NAMALWA (cell line): ENCODE measurements around the gene FSD1L.

Experiments
- DNase-seq: peaks from one replicate; pipeline ENCODE4 v3.0.0-alpha.2; 2015; ENCODE audit warnings: low spot score

Gene FSD1L

DNA sequence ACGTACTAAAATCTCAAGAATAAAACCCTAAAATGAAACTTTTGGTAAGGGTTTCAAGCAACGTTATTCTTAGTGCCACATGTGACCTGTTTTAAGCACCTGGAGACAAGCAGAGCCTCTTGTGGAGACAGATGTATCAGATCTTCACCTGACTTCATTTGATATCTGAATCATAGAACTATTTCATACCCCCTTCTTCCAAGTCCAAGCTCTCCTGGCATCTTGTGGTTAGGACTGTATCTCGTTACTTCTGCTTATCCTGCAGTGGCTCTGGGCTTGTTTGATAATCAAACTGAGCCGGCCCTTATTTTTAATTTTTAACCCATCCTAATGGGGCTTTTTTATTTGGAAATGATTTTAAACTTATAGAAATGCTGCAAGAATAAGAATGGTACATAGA lies 11.1 kb upstream of the FSD1L start:
- no peak for DNase-seq

DNA sequence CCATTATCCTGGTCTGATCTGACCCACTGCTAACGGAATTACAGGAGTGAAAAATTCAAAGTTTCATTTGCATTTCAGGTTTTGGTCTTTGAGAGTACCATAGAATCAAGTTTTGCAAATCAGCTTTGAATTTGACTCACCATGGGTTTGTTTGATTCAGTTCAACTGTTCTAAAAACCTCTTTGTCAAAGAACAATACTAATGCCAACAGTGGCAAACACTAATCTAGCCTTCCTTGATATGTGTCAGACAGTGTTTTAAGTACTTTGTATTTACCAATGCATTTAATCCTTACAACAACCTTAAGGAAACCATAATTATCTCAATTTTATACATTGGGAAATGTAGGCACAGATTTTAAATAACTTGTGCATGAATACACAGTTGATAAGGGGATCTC lies 10.1 kb upstream of the FSD1L start:
- no peak for DNase-seq

DNA sequence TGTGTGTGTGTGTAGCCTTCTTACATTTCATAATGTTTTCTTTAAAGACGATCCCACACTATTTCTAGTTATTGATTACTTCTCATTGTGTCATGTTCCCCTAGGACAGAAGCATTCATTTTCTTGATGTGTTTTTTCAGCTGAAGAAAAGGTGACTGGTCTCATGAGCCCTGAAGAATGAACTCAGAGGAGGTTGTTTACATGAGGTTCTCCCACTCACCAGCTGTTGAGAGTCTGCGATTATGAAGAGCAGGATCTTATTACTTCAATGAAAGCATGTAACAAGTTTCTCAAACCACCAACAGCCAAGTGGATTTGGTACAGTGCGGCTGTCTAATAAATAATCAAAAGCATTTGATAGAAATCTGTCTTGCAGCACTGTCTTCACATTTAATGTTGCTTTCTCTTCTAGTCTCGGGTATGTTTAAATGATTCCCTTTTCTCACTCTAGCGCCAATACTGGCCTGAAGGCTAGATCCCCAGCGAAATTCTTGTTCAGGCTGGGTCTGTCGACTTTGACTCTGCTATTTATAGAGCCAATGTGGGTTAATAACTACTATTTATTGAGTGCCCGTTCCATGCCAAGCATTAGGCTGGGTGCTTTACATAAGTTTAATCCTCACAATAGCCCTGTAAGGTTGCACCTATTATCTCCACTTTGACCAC lies 9.6 kb upstream of the FSD1L start:
- no peak for DNase-seq

DNA sequence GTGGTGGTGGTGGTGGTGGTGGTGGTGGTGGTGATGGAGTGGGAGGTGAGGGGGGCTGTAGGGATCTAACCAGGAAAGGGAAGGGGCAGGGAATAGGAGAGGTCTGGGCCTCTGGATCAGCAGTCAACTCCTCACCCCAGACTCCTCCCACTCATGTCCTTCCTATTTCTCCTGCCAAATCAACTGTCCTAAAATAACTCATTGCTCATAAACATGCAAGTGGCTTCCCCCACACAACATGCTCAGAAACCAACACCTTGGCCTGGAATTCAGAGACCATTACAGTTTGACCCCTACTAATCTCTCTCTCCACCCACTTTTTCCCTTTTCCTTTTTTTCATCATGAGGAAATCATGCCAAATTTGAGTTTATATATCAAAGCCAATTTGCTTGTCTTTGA lies 8.4 kb upstream of the FSD1L start:
- DNase-seq = no peak

DNA sequence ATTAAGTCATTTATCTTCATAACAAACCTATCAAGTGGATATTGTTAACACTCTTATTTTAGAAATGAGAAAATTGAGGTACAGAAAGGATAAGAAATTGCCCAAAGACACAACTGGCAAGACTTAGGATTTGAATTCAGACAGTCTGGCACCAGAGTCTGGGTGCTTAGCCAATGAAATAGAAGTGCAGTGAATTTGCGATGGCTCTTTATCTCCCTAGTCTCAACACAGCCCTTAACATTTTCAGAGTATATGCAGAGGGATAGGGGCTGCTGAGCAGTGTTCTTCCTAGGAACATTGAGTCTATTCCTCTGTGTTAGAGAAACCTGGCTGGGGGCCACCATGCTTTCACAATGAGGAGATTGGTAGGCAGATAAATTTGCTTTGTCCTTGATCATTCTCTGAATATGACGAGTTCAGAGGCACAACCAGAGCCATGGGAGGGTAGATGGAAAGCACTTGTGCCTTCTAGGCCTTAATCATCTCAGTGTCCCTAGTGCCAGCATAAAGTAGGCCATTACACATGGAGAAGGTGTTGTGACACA lies 6.1 kb upstream of the FSD1L start:
- DNase-seq = no peak

DNA sequence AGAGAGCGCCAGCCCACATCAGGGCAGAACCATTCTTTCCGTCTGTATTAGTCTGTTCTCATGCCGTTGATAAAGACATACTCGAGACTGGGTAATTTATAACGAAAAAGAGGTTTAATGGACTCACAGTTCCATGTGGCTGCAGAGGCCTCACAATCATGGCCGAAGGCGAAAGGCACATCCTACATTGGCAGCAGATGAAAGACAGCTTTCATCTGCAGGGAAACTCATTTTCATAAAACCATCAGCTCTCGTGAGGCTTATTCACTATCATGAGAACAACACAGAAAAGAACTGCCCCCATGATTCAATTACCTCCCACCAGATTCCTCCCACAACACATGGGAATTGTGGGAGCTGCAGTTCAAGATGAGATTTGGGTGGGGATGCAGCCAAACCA lies 4.7 kb upstream of the FSD1L start:
- no peak for DNase-seq

DNA sequence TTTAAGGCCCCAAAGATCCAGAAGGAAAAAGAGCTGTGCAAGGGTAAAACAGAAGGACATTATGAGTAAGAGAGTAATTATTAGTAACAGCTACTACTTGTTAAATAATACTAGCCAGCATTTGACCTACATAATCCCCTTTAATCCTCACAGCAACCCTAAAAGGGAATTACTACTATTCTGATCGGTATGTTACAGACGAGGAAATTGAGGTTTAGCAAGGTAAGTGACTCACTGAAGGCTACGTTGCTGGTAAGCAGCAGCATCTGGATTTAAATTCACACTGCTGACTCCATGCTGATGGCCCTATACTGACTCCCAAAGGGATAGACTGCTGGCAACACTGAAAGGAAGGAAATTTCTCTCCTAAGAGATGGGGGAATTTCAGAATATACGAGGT lies 3.7 kb upstream of the FSD1L start:
- DNase-seq = no peak

DNA sequence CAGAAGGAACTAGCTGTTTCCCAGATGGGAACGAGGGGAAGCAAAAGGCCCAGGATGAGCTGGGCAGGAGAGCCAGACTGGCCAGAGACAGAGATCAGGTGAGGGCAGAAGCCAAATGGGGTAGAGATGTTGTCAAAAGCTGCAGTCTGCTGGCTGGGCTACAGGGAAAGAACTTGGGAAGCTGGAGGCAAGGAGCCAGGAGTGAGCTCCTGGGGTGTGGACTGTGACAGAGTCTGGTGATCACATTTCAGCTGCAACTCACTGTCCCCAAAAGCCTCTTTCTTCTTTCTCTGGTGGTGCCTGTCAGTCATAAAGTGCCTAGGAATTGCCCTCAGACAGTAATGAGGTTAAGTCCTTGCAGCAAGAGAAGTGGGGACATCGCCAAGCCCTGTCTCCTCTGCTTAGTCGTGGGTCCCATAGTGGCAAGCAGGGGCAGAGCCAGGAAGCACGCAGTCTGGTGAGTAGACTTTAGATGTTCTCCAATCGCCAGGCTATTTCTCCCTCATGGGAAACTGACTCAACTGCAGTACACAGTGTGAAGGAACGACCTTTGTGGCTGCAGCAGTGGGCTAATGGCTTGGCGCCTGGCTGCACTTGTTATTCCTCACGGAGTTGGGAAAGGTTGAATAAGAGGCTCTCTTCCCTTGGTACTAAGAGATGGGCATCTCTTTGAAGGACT lies 2.5 kb upstream of the FSD1L start:
- DNase-seq = no peak

DNA sequence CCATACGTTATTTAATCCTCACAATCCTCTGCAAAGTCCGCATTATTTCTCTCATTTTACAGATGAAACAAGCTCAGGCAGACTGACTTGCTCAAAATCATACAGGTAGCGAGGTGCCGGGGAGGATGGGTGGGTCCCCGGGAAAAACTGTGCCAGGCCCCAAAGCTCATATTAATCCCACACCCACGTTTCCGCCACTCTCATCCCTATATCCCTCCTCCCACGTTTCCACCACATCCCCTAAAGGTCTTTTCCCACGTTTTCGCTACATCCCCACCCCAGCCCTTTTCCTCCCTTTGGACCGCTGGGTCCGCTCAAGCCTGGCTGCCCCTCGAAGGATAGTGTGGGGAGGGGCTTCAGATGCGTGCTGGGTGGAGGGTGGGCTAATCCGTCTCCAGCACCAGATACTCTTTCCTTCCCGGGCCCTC lies 434 bp upstream of the FSD1L start:
- no peak for DNase-seq

DNA sequence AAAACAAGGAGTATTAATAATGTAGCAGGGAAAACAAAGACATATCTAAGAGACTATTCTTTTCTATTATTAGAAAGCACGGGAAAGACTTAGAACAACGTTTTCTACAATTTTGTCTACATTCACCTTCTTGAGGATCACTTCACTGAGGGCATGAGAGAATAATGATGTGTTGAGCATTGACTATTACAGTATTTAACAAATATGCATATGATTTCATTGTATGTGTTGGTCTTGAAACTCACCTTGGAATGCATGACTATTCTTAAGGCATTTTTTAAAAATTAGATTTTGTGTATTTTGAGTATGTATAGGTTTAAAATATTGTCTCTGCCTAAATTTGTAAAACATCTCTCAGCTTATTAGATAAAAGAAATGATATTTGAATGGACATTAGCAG lies 1.2 kb downstream of the FSD1L start:
- no peak for DNase-seq

DNA sequence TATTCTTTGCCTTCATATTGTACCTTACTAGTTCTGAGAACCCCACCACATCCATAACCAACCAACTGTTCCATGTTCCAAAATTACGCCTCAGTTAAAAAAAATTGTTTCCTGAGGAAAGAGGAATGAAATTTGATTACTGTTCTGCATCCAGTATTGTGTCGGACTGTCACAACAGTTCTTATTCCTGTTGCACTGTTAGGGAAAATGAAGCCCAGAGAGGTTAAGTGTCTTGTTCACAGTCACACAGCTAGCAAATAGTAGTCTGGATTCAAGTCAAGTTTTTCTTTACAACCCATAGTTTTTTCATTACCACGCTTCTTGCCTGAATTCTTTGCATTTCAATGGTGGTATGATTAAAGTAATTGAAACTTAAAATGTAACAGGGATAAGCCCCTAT lies 4.4 kb downstream of the FSD1L start:
- DNase-seq = no peak

DNA sequence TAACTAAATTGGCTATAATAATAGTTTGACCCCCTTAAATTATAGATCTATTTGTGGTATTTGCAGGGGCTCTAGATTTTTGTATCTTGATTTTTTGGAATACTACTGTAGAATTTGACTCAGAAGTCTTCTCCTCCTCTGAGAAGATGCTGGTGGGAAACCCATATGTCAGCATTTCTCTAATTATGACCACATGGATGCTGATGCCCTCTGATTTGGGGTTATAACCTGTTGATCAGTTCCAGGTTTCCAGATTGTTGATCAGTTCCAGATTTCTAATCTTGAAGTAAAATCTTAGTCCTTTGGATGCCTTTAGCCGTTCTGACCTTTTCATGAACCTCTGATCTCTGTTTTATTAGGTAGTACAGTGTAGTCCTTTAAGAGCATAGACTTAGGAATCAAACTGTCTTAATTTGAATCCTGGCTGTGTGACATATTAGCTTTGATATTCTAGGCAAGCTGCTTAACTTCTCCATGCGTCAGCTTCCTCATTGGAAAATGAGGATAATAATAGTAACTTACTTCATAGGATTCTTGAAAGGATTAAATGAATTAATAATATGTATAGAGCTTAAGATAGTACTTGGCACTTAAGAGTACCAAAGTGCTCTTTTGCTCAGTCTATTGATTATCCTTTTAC lies 8.1 kb downstream of the FSD1L start:
- no peak for DNase-seq

DNA sequence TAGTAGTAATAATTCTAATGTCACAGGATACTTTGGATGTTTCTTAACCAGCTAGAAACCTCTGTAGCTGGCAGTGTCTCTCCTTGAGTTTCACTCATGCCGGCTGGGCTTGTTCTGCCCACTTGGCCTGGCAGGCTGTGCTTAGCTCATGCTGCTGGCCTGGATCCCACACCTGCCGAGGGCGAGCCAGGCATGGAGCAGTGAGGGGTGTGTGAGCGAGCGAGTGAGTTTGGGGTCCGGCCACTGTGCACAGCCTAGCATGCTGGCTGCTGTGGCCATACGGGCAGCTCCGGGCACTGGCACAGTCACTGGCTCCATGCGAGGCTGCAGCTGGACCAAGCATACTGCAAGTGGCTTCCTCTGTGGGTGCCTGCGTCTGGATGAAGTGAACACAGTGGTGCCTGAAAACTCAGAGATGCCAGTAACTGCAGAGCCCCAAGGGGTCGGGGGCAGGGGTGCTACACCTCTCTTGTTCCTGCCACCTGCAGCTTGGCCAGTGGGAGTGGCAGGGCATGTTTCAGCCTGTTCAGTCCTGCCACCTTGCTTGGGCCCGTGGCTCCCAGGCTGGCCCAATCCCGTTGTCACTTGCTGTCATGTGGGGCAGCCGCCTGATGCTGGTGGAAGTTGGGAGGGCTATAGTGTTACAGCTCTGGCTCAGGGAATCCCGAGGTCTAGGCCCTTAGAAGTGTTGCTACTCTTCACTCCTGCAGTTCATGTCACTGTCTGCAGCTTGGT lies 9.9 kb downstream of the FSD1L start:
- no peak for DNase-seq

DNA sequence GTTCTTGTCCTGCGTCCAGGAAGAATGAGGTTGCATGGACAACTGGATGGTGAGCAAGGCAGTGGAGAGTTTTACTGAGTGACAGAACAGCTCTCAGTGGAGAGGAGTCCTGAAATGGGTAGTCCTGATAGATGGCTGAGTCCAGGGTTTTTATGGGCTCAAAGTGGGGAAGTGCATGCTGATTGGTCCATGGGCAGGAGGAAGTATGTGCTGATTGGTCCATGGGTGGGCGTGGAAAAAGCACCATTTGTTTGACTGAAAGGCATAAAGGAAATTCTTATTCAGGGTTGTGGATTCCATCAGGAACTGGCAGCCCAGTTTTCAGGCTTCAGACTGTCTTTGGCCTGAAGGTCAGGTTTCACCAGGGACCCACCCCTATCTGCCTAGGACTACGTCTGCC lies 10.6 kb downstream of the FSD1L start:
- peak; percentile 24 for DNase-seq

DNA sequence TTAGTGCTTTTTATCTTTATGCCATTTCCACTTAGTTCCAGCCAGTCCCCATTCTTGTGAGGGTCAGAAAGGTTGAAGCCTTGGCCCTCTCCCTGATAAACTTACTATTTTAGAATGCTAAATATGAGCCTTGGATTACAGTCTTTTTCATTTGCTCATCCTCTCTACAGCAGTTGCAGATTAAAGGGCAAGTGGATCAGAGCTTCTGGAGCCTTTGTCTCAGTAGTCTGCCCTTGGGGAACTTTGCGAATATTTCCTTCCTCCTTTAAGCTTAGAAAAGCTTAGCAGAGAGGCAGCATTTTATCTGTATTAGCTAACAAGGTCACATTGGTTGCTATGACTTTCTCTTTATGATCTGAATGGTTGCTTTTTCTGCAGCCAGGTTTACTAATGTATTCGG lies 11.5 kb downstream of the FSD1L start:
- DNase-seq = no peak

DNA sequence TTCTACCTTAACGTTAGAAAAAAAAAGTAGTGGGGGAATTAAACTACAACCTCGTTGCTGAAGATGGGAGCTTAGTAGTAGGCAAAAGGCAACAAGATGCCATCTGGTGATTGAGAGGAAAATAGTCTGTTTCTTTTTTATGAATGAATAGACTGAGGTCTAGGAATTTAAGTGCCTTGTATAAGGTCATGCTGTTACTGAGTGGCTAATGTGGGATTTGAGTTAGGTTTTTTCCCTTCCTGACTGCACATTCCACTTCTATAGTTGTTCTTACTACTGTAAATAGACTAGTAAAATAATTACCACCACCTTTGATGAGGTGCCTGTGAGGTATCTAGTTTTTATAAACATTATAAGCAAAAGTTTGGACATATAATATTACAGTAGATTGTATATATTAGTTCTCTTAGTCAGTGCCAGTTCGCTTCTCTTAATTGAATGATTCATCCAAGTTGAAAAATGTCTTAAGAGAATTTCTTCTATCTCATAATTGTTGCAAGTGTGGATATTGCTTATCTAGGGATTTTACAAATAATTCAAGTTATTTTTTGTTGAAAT lies 19.1 kb downstream of the FSD1L start:
- DNase-seq = no peak

DNA sequence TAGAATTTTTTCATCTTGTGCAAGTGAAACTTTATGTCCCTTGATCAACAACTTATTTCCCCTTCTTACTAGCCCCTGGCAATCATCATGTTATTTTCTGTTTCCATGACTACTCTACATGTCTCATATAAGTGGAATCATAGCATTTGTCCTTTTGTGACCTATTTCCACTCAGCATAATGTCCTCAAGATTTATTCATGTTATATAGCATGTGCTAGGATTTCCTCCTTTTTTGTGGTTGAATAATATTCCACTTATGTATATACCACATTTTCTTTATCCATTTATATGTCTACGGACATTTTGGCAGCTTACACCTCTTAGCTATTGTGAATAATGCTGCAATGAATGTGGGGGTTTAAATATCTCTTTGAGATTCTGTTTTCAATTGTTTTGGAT lies 21.0 kb downstream of the FSD1L start:
- DNase-seq = no peak

DNA sequence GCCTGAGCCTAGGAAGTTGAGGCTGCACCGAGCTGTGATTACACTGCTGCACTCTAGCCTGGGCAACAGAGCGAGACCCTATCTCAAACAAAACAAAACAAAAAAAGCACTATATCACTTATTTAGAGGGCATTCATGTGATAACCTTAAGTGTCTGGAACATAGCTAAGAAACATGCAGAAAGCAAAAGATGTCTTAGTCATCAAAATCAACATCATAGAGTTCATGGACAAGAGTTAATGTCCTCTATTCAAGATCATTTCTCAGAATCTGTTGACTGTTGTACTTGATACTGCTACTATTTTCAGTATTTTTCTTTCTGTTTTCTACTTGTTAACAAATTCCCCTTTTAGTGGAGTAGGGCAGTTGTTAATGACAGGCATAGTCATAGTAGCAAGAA lies 25.4 kb downstream of the FSD1L start:
- no peak for DNase-seq

DNA sequence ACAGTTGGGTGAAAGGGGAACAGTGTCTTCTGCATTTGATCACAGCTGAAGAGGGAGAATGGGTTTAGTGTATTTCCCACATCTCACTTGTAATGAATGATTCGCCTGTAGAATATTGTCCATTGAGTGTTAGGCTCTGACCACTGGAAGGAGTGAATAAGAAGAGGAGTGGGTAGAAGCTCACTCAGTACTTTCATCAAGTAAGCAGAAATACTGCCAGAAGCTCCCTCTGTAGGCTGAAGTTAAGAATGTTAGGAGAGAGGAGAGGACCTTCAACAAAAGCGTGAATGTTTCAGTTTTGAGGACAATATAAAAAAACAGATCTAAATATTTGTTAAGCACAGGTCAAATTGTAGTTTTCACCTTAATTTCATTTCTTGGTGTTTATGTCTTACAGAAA lies 27.5 kb downstream of the FSD1L start:
- DNase-seq = peak; percentile 36

DNA sequence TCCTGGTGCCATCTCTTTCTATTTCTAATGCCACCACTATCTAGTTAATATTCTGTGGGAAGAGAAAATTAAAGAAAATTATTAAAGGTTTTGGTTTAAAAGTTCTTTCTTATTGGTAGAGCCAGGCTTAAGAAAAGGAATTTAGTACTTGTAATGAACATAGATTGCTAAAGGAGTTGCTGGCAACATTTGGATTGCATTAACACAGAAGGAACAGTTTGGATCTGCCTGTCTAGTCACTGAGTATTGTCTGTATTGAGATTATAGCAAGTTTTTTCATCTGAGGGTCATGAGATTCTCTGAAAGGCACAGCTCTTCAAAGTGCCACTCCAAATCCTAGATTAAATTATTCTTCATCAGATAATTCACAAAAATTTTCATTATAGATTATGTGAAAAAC lies 32.0 kb downstream of the FSD1L start:
- no peak for DNase-seq

DNA sequence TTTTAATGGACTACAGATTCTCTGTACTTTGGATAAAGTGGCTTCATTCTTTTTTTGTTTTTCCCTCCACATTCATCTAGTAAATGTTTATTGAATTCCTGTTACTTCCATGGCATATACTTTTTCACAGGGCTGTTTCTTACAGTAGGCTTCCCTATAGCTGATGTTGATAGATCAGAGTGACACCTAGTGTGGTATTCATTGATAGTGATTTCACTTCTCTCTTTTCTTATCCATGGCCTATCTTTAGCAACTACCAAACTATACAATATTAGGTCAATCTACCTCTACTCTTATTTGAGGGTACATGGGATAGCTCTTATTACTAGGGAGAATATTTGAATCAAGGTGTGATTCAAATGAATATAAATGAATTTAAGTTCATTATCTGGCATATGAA lies 35.8 kb downstream of the FSD1L start:
- no peak for DNase-seq

DNA sequence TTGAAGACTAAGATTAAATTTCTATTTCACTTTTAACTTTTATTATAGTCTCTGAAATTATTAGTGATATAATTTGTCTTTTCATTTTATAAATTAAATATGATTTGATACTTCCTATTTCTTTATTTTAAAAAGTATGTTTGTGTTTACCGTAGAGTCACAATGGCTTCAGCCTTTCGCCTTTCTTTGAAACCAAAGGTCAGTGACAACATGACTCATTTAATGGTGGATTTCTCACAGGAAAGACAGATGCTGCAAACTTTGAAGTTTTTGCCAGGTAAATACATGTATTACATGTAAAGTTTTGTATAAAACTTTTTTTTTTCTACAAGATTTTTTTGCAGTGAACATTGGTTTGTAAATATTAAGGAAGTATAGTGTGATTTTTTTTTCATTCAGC lies 36.4 kb downstream of the FSD1L start:
- no peak for DNase-seq
